Cardiac muscle cell (in vitro differentiated cells and primary cell): ENCODE measurements around the gene UCKL1. TPM values are rescaled to one million over a fixed set of nuclear protein-coding genes. Genes with fewer than 3 reads are reported as not detected.

Experiments used
- DNase-seq, 2 donors: peaks; one replicate each; pipeline versions ENCODE4 v3.0.0 to v3.0.0-alpha.2; 2010 to 2017; ENCODE audit warnings: low read depth in 1 of 2, low spot score in 1 of 2
- H3K27ac ChIP-seq: fragments of 200-600 bp; sonication (generic); 2 replicates; pipeline ENCODE4 v1.5.1; 2016
- H3K27me3 ChIP-seq: fragments of 200-600 bp; sonication (generic); 2 replicates; pipeline ENCODE4 v1.6.0; 2016; ENCODE audit warnings: control low read depth
- H3K36me3 ChIP-seq: fragments of 200-600 bp; sonication (generic); 2 replicates; pipeline ENCODE4 v1.5.1; 2016; ENCODE audit warnings: control low read depth
- H3K4me1 ChIP-seq: fragments of 200-600 bp; sonication (generic); 2 replicates; pipeline ENCODE4 v1.8.1; 2017; ENCODE audit warnings: low read depth, mild to moderate bottlenecking, mixed run types
- H3K4me3 ChIP-seq: fragments of 200-600 bp; sonication (generic); 2 replicates; pipeline ENCODE4 v1.5.1; 2016; ENCODE audit warnings: mild to moderate bottlenecking
- H3K9me3 ChIP-seq: fragments of 200-600 bp; sonication (generic); 2 replicates; pipeline ENCODE4 v1.5.1; 2017; ENCODE audit warnings: low read depth, mild to moderate bottlenecking, control low read depth
- polyA plus RNA-seq: library from polyadenylated mRNA; unstranded; fragments of >200 nt; fragmentation: Nextera tagmentation; extraction: Ambion mirVana; gene quantifications from 2 replicates; pipeline ENCODE4 v1.2.1, GENCODE V29; 2016
- total RNA-seq: library from RNA; depleted of rRNA; stranded (reverse); fragments of >200 nt; gene quantifications from 2 replicates; pipeline ENCODE4 v1.2.3, GENCODE V29; 2016
- TF ChIP-seq, protein P1 (sequence below): IDR thresholded peaks from 2 replicates; pipeline ENCODE4 v1.5.1; 2012; ENCODE audit warnings: low read depth, mild to moderate bottlenecking, low read length

UCKL1 gene
- total and polyA plus RNA-seq, 2 experiments from 2014 or later = 53.5 to 84.2 TPM

DNA sequence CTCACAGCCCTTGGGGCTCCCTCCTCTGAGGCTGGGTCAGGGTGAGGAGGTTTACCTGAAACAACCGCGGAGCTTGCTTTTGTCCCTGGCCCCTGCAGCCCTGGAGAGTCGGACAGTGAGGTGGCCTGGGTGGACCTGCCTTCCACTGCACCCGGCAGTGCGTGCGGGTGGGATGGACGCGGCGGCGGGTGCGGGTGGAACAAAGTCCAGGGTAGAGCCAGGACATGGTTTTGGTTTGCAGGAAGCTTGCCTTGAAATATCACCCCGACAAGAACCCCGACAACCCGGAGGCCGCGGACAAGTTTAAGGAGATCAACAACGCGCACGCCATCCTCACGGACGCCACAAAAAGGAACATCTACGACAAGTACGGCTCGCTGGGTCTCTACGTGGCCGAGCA, 27.1 kb downstream of the UCKL1 start:
- Histone ChIP-seq H3K9me3 (no peaks in the 10 kb centered on the region), H3K36me3 (peaks cover 28% of the 10 kb centered on the region), H3K27me3 (no peaks in the 10 kb centered on the region), H3K4me3 (no peak overlapping the region), H3K4me1 (no peaks in the 10 kb centered on the region), H3K27ac (no peak overlapping the region)
- TF ChIP-seq, protein P1, sequence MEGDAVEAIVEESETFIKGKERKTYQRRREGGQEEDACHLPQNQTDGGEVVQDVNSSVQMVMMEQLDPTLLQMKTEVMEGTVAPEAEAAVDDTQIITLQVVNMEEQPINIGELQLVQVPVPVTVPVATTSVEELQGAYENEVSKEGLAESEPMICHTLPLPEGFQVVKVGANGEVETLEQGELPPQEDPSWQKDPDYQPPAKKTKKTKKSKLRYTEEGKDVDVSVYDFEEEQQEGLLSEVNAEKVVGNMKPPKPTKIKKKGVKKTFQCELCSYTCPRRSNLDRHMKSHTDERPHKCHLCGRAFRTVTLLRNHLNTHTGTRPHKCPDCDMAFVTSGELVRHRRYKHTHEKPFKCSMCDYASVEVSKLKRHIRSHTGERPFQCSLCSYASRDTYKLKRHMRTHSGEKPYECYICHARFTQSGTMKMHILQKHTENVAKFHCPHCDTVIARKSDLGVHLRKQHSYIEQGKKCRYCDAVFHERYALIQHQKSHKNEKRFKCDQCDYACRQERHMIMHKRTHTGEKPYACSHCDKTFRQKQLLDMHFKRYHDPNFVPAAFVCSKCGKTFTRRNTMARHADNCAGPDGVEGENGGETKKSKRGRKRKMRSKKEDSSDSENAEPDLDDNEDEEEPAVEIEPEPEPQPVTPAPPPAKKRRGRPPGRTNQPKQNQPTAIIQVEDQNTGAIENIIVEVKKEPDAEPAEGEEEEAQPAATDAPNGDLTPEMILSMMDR = no peak
- no peak for DNase-seq

DNA sequence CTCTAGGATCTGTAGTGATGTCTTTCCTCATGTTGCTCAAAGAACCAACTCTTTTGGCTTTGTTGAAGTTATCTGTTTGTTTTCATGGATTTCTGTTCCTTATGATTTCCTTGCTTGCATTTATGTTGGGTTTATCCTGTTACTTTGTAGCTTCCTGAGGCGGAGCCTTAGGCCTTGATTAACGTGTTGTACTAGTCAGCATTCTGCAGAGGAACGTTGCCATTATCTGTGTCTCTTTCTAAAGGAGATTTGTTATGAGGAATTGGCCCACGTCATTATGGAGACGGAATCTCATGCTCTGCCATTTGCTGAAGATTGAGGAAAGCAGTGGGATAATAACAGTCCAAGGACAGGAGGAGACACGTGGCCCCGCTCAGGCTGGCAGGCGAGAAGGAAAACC, 29.9 kb downstream of the UCKL1 start:
- no peak for DNase-seq
- Histone ChIP-seq H3K27me3 (no peaks in the 10 kb centered on the region), H3K4me1 (no peaks in the 10 kb centered on the region), H3K36me3 (peaks cover 23% of the 10 kb centered on the region), H3K9me3 (no peaks in the 10 kb centered on the region), H3K27ac (no peak overlapping the region), H3K4me3 (no peak overlapping the region)
- TF ChIP-seq, protein P1 = no peak

DNA sequence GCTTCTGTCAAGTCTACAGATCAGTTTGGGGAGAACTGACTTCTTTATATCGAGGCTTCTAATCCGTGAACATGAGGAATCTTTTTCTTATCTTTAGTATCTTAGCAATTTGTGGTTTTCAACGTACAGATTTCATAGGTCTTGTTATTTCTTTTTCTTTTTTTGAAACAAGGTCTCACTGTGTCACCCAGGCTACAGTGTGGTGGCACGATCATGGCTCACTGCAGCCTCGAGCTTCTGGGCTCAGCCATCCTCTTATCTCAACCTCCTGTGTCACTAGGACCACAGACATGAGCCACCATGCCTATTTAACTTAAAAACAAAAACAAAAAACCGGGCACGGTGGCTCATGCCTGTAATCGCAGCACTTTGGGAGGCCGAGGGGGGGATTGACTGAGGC, 32.0 kb downstream of the UCKL1 start:
- peaks cover 8% of the 10 kb centered on the region for H3K36me3 ChIP-seq
- H3K4me1 ChIP-seq = no peaks in the 10 kb centered on the region
- H3K27me3 ChIP-seq = no peaks in the 10 kb centered on the region
- H3K9me3 ChIP-seq = no peaks in the 10 kb centered on the region
- no peak for DNase-seq
- H3K4me3 ChIP-seq = no peak overlapping the region
- no peak overlapping the region for H3K27ac ChIP-seq
- TF ChIP-seq, protein P1 = no peak

DNA sequence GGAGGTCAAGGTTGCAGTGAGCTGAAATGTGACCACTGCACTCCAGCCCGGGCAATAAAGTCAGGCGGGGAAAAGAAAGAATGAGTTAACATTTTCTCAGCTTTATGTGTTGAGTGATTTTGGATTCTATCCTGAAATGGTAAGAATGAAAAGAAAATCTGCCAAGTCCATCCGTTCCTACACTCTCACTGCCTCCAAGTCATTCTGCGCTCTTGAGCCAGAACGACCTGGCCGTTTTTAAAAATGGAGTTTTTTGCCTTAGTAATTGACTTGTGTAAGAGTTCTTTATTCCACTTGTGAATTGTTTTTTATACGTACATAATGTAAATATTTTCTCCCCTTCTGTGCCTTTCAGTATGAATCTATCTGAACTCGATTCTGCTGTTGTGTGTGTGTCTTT, 32.6 kb downstream of the UCKL1 start:
- no peaks in the 10 kb centered on the region for H3K4me1 ChIP-seq
- no peak overlapping the region for H3K4me3 ChIP-seq
- TF ChIP-seq, protein P1 = no peak
- H3K9me3 ChIP-seq = no peaks in the 10 kb centered on the region
- no peak overlapping the region for H3K27ac ChIP-seq
- H3K36me3 ChIP-seq = peaks cover 5% of the 10 kb centered on the region
- DNase-seq = peak in 1 of 2 donors; percentile 33
- no peaks in the 10 kb centered on the region for H3K27me3 ChIP-seq

DNA sequence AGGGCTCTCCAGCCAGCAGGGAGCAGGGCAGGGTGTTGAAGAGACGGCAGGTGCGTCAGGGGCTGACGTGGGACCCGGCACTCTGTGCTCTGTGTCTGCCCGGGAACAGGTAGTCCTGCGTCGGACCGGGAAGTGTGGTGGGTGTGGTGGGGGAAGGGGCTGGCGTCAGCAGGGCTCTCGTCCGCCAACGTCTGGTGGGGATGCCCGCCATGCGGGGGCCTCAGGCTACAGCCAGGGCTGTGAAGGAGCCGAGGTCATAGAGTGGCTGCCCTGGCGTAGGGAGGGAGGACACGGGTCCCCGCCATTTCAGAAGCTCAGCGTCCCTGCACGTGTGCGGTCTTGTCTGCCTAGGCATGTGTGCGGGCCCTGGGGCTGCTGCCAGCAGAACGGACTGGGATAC, 36.0 kb downstream of the UCKL1 start:
- H3K27me3 ChIP-seq = no peaks in the 10 kb centered on the region
- H3K9me3 ChIP-seq = no peaks in the 10 kb centered on the region
- no peak for DNase-seq
- H3K4me3 ChIP-seq = no peak overlapping the region
- no peak overlapping the region for H3K27ac ChIP-seq
- TF ChIP-seq, protein P1 = no peak
- no peaks in the 10 kb centered on the region for H3K4me1 ChIP-seq
- no peaks in the 10 kb centered on the region for H3K36me3 ChIP-seq

DNA sequence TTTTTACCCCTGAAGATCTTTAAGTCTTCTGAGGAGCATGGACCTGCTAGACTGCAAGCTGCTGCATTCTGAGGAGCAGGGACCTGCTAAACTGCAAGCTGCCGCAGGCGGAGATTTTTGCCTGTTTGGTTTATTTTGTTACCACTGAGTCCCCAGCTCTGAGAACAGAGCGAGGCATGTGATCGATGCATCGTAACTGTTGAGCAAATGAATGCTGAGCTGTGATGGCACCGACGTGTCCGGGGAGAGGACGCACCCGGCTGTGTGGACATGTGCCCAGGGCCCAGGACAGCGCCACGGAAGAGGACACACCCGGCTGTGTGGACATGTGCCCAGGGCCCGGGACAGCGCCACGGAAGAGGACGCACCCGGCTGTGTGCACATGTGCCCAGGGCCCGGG, 37.1 kb downstream of the UCKL1 start:
- TF ChIP-seq, protein P1 = no peak
- Histone ChIP-seq H3K27me3 (no peaks in the 10 kb centered on the region), H3K9me3 (no peaks in the 10 kb centered on the region), H3K4me1 (no peaks in the 10 kb centered on the region), H3K4me3 (no peak overlapping the region), H3K27ac (no peak overlapping the region), H3K36me3 (no peaks in the 10 kb centered on the region)
- no peak for DNase-seq
